Measurements from ENCODE around the gene PLEKHH3. TPM values are rescaled to one million over a fixed set of nuclear protein-coding genes. Genes with fewer than 3 reads are reported as not detected.
"Not testable (repeated sequence)": the region's sequence is repeated elsewhere in the genome, so short reads cannot be mapped to it uniquely, and the experiment has no call there.

PLEKHH3 gene
- total RNA-seq, 1 donor from 2014 or later = 26.1 TPM

DNA sequence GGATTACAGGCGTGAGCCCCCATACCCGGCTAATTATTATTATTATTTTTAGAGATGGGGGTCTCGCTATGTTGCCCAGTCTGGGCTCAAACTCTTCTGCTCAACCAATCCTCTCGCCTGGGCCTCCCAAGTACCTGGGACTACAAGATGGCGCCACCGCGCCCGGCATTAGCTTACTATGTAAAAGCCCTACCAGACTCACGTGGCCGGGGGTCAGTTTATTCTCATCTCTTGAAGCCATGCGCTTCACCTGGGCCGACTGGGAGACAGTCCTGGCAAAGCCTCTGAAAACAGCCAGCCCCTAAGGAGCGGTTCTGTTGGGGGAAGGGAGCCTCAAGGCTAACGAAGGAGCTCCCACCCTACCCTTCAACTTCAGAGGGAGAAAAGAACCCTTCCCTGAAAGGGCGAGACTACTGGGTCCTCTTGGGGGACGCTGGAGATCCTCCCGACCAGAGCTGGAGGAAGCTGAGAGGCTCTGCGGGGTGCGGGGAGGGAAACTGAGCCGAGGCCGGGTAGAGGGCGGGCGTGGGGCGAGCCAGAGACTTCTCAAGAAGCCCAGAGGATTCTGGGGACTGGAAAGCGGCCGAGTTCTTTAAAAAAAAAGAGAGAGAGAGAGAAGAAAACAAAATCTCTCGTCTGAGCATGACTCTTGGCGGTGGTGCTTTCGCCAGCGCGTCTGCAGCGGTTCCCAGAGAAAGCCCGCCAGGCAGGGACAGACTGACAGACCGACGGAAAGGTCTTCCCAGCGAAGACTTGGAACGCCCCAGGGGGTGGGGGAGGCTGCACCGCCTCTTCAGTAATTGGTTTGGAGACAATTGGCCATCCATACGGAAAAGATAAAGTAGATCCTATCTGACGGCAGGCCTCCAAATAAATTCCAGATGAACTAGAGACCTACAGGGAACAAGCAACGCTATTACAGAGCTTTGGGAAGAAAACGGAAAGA lies 23.3 kb downstream of the PLEKHH3 start:
- peak; percentile 88 for ATAC-seq
- peak; percentile 85 for DNase-seq (ENCODE audit: missing footprints)
- intact Hi-C loops (cut with DNase I) = no loop called here

DNA sequence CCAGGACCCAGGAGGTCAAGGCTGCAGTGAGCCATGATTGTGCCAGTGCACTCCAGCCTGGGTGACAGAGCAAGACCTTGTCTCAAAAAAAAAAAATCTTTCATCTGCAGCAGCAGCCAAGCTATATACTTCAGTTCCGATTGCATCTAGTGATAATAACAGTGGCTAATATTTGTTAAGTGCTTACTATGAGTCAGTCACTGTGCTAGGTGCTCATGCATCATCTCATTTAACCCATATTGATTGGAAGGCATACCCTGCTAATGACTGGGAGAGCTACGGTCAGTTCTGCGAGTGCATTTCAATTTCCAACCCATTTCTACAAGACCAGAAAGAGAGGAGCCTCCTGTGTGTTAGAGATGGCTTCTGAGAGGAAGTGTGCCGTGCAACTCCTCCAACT lies 25.4 kb downstream of the PLEKHH3 start:
- intact Hi-C loops (cut with DNase I) = no loop called here
- ATAC-seq (no peak), DNase-seq (ENCODE audit: missing footprints) (no peak)

DNA sequence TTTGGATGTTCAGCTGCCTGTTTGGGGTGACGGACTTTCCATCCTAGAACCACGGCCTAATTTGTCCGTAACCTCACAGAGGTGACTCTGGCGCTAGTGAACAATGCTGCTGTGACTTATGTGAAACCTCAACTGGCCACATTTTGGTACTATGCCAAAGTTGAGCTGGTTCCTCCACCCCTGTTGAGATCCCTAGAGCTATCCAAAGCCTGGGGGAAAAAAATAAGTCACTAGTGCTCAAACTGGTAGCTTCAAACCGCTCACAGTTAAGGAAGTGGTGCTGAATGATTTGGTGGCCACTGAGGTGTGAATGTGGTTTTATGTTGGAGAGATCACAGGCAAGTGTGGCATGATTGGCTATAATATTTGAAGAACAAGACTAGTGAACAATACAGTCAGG lies 29.0 kb downstream of the PLEKHH3 start:
- intact Hi-C loops (cut with DNase I) = no loop called here
- ATAC-seq = no peak

DNA sequence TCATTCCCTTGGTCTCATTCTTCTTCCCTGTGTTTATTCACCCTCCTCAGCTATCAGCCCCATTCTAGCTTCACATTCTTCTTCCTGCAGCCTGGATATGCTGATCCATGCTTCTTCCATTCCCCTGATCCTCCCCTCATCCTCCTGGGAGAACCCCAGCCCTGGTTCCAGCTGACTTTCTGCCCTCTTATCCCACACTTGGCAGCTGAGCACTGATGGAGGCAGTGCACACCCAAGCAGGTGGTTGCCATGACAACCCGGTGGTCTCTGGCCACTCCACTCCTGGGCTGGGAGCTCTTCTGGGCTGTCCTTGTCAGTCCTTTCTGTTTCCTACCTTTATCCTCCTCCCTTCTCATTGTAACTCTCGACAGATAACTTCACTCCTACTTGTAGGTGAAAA lies 34.5 kb downstream of the PLEKHH3 start:
- ATAC-seq (no peak), DNase-seq (ENCODE audit: missing footprints) (no peak)
- intact Hi-C loops (cut with DNase I) = no loop called here

More for the DNA sequence above, 29.0 kb downstream of the PLEKHH3 start:
- no peak for DNase-seq (ENCODE audit: missing footprints)

DNA sequence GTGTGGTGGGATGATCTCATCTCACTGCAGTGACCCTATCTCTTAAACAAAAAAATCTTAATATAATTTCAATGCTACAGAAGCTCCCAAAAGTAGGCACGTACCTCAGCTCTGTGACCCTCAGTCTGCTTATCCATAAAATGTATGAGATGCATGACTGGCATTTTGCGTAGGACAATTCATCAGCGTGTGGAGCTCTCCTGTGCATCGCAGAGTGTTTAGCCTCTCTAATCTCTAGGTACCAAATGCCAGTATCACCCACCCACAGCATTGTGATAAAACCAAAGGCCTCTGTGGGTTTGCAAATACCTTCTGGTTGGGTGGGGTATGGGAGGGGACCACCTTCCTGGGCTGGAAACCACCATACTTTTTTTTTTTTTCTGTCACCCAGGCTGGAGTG lies 36.7 kb downstream of the PLEKHH3 start:
- no peak for ATAC-seq
- intact Hi-C loops (cut with DNase I) = no loop called here
- no peak for DNase-seq (ENCODE audit: missing footprints)

DNA sequence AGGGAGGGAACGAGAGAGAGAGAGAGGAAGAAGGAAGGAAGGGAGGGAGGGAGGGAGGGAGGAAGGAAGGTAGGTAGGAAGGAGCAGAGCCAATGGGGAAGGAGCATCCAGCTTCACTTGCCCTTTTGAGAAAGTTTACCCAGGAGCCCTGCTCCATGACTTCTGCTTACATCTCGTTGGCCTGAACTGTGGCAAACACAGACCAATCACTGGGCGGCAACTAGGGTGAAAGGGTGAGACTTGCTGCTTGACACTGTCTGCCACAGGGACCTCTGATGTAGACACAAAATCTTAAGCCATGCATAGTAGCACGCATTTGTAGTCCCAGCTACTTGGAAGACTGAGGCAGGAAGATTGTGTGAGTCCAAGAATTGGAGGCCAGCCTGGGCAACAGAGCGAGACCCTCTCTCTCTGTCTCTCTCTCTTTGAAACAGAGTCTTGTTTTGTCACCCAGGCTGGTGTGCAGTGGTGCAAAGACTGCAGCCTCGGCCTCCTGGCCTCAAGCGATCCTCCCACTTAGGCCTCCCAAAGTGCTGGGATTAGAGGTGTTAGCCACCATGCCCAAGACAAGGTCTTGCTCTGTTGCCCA lies 37.2 kb downstream of the PLEKHH3 start:
- no peak for DNase-seq (ENCODE audit: missing footprints)
- no peak for ATAC-seq
- intact Hi-C loops (cut with DNase I) = no loop called here

DNA sequence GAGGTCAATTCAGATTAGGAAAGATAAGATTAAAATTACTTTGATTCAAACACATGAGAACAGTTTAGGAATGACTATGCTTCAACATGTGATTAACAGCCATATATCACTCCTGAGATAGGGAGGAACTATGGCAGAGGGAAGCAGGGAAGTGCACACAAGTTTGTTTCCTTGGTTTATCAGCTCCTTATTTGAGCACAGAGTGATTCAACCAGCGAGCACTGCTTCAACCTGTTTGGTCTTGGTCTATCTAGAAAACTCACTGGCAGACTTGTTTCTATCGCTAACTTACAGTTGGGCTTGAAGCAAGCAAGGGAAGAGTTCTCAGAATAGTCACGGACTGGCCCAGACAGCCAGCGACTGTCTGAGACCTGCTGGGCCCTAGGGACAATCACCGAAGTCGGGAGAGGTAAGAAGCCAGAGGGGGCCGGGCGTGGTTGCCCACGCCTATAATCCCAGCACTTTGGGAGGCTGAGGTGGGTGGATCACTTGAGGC lies 43.8 kb downstream of the PLEKHH3 start:
- DNase-seq (ENCODE audit: missing footprints) (no peak), ATAC-seq (no peak)
- intact Hi-C loops (cut with DNase I) = no loop called here

DNA sequence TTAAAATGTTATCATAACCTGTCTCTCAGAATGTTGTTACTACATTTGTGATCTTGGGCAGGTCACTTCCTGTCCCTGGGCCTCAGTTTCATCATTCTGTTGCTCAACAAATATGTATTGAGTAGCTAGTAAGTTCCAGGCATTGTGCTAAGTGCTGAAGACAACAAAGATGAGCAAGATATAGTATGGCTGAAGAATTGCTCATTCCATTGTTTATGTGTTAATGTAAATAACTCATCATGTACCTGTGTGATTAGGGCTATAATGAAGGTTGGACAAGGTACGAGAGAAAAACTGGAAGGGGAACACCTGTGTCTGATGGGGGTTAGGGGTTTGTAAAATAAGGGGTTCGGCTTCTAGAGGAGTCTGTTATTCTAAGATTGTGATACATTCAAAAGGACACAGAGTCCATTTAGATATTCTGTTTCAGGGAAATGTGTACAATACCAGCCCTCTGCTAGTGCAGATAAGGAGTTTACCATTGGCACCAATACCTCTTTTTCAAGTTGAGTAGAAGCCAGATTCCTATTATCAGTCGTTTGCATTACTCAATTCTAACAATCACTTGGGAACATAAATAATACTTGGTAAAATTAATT lies 47.3 kb downstream of the PLEKHH3 start:
- intact Hi-C loops (cut with DNase I) = no loop called here
- DNase-seq (ENCODE audit: missing footprints) (no peak), ATAC-seq (no peak)

DNA sequence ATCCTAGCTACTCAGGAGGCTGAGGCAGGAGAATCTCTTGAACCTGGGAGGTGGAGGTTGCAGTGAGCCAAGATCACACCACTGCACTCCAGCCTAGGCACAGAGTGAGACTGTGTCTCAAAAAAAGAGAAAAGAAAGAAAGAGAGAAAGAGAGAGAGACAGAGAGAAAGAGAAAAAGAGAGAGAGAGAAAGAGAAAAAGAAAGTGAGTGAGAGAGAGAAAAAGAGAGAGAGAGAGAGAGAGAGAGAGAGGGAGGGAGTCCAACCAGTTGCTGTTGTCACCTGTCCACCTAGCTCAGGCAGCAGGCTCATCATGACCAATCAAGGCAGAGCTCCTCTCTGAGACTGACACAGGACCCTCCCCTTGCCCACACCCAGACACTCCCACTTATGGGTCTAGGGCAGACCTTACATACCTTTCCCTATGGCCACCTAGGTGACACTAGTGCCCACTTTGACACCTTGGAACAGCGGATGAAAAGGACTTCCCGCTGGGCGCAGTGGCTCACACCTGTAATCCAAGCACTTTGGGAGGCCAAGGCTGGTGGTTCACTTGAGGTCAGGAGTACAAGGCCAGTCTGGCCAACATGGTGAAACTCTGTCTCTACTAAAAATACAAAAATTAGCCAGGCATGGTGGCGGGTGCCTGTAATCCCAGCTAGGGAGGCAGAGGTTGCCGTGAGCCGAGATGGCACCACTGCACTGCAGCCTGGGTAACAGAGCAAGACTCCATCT lies 49.6 kb downstream of the PLEKHH3 start:
- ATAC-seq; DNase-seq (ENCODE audit: missing footprints); intact Hi-C loops (cut with DNase I): not testable (repeated sequence)

DNA sequence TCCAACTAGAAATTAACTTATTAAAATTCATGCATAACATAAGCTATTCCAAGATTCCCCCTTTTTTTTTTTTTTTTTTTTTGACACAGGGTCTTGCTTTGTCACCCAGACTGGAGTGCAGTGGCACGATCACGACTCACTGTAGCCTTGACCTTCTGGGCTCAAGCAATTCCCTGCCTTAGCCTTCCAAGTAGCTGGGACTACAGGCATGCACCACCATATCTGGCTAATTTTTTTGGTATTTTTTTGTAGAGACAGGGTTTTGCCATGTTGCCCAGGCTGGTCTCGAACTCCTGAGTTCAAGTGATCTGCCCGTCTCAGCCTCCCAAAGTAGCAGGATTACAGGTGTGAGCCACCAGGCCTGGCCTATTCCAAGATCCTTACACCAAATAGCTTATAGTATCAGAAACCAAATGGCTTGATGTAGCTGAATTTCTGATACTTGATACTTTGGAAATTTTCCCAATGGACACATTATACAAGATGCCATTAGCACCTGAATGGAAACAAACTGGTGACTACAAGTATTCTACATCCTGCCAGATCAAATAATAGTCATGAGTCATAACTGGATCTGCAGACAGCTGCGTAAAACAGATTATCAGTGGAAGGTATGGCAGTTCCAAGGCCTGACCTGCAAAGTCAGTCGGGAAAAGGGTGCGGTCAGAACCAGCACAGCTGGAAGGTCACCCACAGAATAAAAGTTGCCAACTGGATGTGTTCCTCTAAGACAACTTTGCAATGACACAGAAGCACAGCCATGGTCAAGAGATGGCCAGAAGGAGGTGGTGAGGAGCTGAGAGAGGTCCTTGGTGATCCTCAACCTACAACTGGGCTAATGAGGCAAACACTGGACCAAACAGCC lies 52.8 kb downstream of the PLEKHH3 start:
- intact Hi-C loops (cut with DNase I) = no loop called here
- DNase-seq (ENCODE audit: missing footprints) = no peak
- no peak for ATAC-seq

DNA sequence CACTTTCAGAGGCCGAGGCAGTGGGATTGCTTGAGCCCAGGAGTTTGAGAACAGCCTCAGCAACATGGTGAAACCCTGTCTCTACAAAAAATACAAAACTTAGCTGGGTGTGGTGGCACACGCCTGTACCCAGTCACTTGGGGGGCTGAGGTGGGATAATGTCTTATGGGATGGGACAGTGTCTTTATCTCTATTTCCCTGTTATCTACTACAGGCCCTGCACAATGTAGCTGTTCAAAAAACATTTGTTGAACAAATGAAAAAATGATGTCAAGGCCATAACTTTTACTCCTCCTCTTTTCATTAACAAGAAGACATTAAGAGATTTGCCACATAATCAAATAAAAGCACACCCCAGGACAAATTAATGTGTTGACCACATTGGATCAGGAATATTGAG lies 53.5 kb downstream of the PLEKHH3 start:
- ATAC-seq (no peak), DNase-seq (ENCODE audit: missing footprints) (no peak)
- intact Hi-C loops (cut with DNase I) = no loop called here

DNA sequence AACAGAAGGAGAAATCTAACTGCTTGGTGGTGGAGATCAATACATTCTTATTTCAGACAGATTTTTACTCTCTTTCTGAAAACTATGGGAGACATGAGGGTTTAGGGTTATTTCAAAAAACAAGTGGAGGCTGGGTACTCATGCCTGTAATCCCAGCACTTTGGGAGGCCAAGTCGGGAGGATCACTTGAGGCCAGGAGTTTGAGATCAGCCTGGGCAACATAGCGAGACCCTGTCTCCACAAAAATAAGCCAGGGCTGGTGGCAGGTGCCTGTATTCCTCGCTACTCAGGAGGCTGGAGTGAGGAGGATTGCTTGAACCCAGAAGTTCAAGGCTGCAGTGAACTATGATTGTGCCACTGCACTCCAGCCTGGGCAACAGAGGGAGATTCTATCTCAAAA lies 54.8 kb downstream of the PLEKHH3 start:
- DNase-seq (ENCODE audit: missing footprints); ATAC-seq; intact Hi-C loops (cut with DNase I): not testable (repeated sequence)

DNA sequence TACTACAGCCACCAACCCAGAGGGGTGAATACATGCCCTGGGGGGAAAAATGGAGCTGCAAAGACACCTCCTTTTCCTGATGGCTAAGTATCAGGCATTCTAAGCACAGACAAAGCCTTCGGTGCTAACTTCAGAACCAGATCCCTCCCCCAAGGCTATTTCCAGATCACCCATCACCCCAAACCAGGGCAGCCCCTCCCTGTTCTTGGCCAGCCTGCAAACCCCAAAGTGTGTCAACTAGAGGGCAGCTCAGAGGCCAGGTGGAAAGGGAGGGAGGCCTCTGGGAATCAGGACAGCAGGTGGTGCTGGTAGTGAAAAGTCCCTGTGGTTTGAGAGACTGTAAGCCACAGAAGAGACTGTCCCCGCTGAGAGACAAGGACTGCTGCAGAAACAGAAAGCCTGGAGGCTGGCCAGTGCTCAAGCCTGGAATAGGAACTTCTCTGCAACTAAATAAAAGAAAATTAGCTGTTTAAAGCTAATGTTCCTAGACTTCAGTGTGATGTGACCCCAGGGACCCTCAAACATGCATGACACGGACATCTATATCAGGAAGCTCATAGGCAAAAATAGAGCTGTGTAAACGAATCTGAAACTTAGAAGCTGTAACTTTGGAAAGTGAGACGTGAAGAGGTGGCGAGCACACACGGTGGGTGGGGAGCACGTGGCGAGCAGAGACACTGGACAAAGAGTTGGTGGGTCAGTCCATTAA lies 58.2 kb downstream of the PLEKHH3 start:
- intact Hi-C loops (cut with DNase I) = loop anchor here (2.0 kb wide), 1 partner anchor 62 kb away; the partner anchor contains the start of gene CCR10
- ATAC-seq (peak; percentile 95), DNase-seq (ENCODE audit: missing footprints) (no peak)

DNA sequence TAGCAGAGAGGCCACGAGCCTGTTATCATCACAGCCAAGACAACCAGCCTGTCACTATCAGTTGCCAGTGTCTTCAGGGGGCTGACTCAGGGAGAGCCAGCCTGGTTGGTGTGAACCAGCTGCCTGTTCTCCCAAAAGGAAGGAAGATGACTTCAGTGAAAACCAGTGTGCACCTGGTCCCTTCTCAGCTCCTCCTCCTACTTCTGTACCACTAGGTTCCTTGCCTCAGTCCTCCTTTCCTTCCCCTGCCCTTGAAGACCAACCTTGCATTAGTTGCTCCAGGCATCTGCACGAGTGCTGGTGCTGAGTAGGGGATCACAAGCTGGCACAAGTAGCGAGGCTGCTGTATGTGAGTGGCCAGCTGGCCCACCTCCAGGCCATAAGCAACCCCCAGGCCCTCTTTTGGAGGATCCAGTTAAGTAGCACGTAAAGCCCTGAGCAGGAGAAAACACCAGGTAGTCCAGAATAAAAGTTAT lies 58.8 kb downstream of the PLEKHH3 start:
- DNase-seq (ENCODE audit: missing footprints) (no peak), ATAC-seq (peak; percentile 8)
- intact Hi-C loops (cut with DNase I) = loop anchor here (2.0 kb wide), 1 partner anchor 63 kb away; the partner anchor contains the start of gene CCR10

All from Right ventricle myocardium inferior (tissue), 1 donor.